KOPT-K1 (cell line): Measurements from ENCODE around the gene THBS1.

Source experiments
- H3K27ac ChIP-seq: fragments of 200-600 bp; sonication (generic); 2 replicates; pipeline ENCODE4 v1.5.1; 2016; ENCODE audit warnings: antibody characterized with exemption, mild to moderate bottlenecking, low read depth, low read length; ENCODE audit not compliant: poor library complexity, severe bottlenecking
- H3K36me3 ChIP-seq: fragments of 200-600 bp; sonication (generic); 2 replicates; pipeline ENCODE4 v1.5.1; 2017; ENCODE audit warnings: antibody characterized with exemption, mild to moderate bottlenecking, low read length, moderate library complexity; ENCODE audit not compliant: insufficient read depth
- H3K9me3 ChIP-seq: fragments of 200-600 bp; sonication (generic); 2 replicates; pipeline ENCODE4 v1.5.1; 2017; ENCODE audit warnings: antibody characterized with exemption, low read length, mild to moderate bottlenecking; ENCODE audit not compliant: insufficient read depth, poor library complexity, severe bottlenecking

THBS1 gene

DNA sequence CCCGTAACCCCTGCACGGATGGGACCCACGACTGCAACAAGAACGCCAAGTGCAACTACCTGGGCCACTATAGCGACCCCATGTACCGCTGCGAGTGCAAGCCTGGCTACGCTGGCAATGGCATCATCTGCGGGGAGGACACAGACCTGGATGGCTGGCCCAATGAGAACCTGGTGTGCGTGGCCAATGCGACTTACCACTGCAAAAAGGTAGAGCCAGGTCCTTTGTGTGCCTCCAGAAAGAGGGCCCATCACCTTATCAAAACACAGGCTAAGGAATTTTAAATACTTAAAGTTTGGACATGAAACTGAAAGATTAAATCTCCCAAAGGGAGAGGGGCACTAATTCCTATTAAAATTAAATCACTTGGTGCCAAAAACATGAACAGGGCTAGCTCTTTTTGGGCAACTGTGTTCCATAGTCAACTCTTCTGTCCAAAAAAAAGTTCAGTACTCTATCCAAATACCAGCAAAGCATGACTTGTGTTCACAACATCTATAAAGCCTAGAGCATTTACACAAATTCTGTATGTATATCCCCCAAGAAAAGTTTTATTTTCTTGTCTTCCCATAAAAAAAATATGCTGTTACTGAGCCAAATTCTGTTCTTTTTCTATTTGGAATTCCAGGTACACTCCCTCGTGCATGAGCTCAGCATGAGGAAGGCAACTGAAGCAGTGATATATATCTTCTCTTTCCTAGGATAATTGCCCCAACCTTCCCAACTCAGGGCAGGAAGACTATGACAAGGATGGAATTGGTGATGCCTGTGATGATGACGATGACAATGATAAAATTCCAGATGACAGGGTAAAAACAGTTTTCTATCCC is 9.2 kb downstream of the THBS1 start:
- H3K27ac ChIP-seq, result no peak overlapping the region
- H3K9me3 ChIP-seq, result no peaks in the 10 kb centered on the region
- H3K36me3 ChIP-seq, result no peaks in the 10 kb centered on the region

DNA sequence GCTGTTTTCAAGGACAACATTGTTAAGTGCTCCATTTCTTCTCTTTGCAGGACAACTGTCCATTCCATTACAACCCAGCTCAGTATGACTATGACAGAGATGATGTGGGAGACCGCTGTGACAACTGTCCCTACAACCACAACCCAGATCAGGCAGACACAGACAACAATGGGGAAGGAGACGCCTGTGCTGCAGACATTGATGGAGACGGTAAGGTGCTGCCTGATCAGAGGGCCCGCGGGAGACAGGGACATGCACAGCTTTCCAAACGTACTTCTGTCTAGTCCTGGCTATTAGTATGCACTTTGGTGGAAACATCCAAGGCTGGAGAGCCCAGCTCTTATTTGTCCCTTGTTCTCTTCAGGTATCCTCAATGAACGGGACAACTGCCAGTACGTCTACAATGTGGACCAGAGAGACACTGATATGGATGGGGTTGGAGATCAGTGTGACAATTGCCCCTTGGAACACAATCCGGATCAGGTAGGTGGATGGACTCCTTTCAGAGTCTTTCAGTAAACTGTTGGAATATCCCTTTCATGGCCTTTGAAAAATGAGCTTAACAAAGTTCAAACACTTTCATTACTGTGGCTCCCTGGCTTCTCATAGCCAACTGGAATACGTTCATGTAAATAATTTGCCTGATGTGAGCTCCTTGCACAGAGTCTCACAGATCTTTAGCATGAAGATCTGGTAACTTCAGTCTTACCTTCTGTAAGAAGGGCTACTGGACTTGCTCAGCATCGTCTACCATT is 10.4 kb downstream of the THBS1 start:
- no peak overlapping the region for H3K27ac ChIP-seq
- no peaks in the 10 kb centered on the region for H3K9me3 ChIP-seq
- H3K36me3 ChIP-seq, result no peaks in the 10 kb centered on the region

DNA sequence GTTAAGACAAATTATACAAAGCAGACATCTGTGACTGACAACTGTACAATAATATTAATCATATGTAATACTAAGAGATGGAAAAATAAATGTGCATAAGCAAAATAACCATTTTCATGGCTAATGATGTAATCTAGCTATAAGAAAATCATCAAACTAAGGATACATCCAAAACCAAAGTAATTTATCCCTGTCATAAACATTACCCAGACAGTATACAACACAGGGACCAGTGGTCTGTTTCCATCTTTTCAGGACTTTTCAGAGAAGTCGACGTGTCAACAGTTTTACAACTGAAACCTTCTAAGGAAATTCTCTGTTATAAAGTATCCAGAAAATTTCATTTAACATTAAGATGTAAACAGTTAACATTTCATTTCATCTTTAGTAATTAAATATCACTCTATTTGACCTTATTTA is 11.0 kb downstream of the THBS1 start:
- no peak overlapping the region for H3K27ac ChIP-seq
- H3K9me3 ChIP-seq, result no peaks in the 10 kb centered on the region
- H3K36me3 ChIP-seq, result no peaks in the 10 kb centered on the region

DNA sequence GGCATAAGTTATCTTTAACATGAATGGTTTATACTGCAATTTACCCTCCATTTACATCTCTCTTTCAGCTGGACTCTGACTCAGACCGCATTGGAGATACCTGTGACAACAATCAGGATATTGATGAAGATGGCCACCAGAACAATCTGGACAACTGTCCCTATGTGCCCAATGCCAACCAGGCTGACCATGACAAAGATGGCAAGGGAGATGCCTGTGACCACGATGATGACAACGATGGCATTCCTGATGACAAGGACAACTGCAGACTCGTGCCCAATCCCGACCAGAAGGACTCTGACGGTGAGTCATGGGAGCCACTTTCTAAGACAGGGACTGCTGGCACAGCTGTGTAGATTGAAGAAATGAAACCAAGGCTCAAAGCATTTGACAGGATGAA is 11.6 kb downstream of the THBS1 start:
- no peaks in the 10 kb centered on the region for H3K36me3 ChIP-seq
- no peak overlapping the region for H3K27ac ChIP-seq
- H3K9me3 ChIP-seq, result no peaks in the 10 kb centered on the region

DNA sequence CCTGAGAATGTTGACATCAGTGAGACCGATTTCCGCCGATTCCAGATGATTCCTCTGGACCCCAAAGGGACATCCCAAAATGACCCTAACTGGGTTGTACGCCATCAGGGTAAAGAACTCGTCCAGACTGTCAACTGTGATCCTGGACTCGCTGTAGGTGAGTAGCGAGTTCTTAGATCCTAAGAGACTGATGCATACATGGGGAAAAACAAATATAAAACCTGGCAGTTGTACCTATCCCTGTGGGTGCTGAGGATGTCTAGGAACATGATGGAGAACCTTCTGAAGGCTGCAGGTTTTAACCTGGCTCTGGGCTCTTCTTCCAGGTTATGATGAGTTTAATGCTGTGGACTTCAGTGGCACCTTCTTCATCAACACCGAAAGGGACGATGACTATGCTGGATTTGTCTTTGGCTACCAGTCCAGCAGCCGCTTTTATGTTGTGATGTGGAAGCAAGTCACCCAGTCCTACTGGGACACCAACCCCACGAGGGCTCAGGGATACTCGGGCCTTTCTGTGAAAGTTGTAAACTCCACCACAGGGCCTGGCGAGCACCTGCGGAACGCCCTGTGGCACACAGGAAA is 12.3 kb downstream of the THBS1 start:
- H3K9me3 ChIP-seq, result no peaks in the 10 kb centered on the region
- H3K27ac ChIP-seq, result no peak overlapping the region
- H3K36me3 ChIP-seq, result no peaks in the 10 kb centered on the region

DNA sequence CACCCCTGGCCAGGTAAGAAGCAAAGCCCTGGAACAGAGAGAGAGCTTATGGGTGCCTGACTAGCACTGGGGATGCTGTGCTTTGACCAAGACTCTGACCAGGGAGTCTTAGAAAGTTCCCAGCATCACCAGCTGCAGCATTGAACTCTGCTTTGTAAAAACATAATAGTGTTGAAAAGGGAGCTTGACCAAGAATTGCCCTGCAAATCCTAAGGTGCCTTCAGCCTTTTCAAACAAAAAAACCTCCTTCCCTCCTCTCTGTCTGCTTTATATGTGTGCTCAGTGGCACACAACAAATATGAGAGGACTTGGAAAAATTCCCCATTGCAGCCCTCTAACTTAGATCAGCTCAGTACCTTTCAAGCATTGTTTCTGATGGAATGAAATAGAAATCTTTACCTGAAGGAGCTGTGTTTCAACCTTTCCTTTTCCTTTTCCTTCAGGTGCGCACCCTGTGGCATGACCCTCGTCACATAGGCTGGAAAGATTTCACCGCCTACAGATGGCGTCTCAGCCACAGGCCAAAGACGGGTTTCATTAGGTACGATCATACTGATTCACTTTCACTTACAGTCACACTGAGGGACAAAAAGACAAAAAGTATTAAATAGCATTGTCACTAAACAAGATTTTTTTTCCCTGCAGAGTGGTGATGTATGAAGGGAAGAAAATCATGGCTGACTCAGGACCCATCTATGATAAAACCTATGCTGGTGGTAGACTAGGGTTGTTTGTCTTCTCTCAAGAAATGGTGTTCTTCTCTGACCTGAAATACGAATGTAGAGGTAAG is 13.0 kb downstream of the THBS1 start:
- Histone ChIP-seq H3K27ac (no peak overlapping the region), H3K9me3 (no peaks in the 10 kb centered on the region), H3K36me3 (no peaks in the 10 kb centered on the region)

DNA sequence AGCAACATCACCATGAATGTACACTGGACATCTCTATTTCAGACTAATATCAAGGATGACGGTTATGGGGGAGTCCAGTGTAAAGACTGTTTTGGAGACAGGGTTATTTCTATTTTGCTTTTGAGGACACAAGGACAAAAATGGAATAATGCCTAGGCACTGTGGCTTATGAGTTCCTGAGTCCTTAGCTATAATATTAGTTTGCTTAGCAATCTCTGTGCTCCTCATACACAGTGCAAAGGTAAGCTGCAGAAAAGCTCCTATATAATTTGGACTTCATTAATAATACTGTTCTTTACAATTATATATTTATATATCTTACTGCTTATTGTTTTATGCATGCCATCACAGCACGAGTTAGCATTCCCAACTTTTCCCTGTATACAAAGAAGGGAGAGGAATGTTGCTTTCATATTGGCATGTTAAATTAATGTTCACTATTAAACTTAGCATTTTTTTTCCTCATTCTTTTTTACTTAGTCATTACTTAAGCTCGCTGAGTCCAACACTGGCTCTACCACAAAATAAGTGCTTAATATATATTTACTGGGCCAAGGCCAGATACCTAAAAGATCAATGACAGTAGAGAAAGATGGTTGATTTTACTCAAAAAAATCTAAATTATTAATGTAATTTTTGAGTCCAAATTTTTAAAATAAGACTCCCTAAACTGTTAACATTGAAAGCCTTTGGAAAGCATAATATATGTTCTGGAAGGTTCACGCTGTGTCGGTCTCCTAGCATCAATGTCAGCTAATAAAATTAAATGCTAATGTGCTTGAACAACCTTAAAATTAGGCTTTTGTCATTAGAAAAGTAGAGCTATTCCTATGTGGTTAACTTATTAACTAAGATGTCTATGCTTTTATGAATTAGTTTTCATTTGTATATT is 13.8 kb downstream of the THBS1 start:
- H3K27ac ChIP-seq, result no peak overlapping the region
- H3K9me3 ChIP-seq, result no peaks in the 10 kb centered on the region
- H3K36me3 ChIP-seq, result no peaks in the 10 kb centered on the region

DNA sequence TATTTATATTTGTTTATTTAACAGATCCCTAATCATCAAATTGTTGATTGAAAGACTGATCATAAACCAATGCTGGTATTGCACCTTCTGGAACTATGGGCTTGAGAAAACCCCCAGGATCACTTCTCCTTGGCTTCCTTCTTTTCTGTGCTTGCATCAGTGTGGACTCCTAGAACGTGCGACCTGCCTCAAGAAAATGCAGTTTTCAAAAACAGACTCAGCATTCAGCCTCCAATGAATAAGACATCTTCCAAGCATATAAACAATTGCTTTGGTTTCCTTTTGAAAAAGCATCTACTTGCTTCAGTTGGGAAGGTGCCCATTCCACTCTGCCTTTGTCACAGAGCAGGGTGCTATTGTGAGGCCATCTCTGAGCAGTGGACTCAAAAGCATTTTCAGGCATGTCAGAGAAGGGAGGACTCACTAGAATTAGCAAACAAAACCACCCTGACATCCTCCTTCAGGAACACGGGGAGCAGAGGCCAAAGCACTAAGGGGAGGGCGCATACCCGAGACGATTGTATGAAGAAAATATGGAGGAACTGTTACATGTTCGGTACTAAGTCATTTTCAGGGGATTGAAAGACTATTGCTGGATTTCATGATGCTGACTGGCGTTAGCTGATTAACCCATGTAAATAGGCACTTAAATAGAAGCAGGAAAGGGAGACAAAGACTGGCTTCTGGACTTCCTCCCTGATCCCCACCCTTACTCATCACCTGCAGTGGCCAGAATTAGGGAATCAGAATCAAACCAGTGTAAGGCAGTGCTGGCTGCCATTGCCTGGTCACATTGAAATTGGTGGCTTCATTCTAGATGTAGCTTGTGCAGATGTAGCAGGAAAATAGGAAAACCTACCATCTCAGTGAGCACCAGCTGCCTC is 14.7 kb downstream of the THBS1 start:
- Histone ChIP-seq H3K36me3 (no peaks in the 10 kb centered on the region), H3K9me3 (no peaks in the 10 kb centered on the region), H3K27ac (no peak overlapping the region)

DNA sequence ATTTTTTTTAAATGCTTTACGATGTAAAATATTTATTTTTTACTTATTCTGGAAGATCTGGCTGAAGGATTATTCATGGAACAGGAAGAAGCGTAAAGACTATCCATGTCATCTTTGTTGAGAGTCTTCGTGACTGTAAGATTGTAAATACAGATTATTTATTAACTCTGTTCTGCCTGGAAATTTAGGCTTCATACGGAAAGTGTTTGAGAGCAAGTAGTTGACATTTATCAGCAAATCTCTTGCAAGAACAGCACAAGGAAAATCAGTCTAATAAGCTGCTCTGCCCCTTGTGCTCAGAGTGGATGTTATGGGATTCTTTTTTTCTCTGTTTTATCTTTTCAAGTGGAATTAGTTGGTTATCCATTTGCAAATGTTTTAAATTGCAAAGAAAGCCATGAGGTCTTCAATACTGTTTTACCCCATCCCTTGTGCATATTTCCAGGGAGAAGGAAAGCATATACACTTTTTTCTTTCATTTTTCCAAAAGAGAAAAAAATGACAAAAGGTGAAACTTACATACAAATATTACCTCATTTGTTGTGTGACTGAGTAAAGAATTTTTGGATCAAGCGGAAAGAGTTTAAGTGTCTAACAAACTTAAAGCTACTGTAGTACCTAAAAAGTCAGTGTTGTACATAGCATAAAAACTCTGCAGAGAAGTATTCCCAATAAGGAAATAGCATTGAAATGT is 15.6 kb downstream of the THBS1 start:
- Histone ChIP-seq H3K9me3 (no peaks in the 10 kb centered on the region), H3K27ac (no peak overlapping the region), H3K36me3 (no peaks in the 10 kb centered on the region)

DNA sequence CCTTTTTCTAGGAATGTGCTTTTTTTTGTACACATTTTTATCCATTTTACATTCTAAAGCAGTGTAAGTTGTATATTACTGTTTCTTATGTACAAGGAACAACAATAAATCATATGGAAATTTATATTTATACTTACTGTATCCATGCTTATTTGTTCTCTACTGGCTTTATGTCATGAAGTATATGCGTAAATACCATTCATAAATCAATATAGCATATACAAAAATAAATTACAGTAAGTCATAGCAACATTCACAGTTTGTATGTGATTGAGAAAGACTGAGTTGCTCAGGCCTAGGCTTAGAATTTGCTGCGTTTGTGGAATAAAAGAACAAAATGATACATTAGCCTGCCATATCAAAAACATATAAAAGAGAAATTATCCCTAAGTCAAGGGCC is 16.5 kb downstream of the THBS1 start:
- Histone ChIP-seq H3K9me3 (no peaks in the 10 kb centered on the region), H3K36me3 (no peaks in the 10 kb centered on the region), H3K27ac (no peak overlapping the region)

DNA sequence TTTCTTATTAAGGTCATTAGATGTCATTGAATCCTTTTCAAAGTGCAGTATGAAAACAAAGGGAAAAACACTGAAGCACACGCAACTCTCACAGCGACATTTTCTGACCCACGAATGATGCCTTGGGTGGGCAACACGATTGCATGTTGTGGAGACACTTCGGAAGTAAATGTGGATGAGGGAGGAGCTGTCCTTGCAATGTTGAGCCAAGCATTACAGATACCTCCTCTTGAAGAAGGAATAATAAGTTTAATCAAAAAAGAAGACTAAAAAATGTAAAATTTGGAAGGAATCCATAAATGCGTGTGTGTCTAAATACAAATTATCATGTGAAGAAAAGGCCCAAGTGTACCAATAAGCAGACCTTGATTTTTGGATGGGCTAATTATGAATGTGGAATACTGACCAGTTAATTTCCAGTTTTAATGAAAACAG is 16.9 kb downstream of the THBS1 start:
- no peaks in the 10 kb centered on the region for H3K9me3 ChIP-seq
- H3K27ac ChIP-seq, result no peak overlapping the region
- H3K36me3 ChIP-seq, result no peaks in the 10 kb centered on the region

DNA sequence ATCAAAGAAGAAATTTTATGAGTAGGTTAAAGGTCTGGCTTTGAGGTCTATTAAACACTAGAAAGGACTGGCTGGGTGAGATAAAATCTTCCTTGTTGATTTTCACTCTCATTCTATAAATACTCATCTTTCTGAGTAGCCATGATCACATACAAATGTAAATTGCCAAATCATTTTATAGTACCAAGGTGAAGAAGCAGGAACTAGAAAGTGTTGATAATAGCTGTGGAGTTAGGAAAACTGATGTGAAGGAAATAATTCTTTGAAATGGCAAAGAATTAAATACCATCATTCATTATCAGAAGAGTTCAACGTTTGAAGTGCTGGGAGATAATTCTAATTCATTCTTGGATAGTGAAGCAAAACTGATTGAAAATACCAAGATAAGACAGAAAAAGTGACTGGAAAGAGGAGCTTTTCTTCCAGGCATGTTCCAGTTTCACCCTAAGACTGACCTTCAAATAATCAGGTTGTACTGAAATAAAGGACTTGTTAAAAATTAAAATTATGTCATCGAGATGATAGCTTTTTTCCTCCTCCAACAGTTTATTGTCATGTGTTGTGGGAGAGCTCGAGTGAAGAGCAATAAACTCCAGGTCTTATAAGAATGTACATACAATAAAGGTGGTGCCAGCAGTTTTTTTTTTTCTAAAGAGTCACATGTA is 17.4 kb downstream of the THBS1 start:
- Histone ChIP-seq H3K27ac (no peak overlapping the region), H3K9me3 (no peaks in the 10 kb centered on the region), H3K36me3 (no peaks in the 10 kb centered on the region)
